Fibroblast of villous mesenchyme (primary cell): ENCODE measurements around the gene STXBP6. TPM values are rescaled to one million over a fixed set of nuclear protein-coding genes. Genes with fewer than 3 reads are reported as not detected.

Experiments used
- DNase-seq: peaks from one replicate; pipeline ENCODE4 v3.0.0-alpha.2; 2010; ENCODE audit warnings: low read depth
- H3K4me3 ChIP-seq: 2 replicates; pipeline ENCODE4 v1.5.1; 2011; ENCODE audit warnings: low read depth, mild to moderate bottlenecking, low read length
- total RNA-seq: library from RNA; depleted of rRNA; stranded (reverse); fragments of >200 nt; gene quantifications from 2 replicates; pipeline ENCODE4 v1.2.3, GENCODE V29; 2012
- TF ChIP-seq, protein P1 (sequence below): IDR thresholded peaks from 2 replicates; pipeline ENCODE4 v1.5.1; 2012; ENCODE audit warnings: low read depth, mild to moderate bottlenecking, low read length; ENCODE audit not compliant: insufficient read depth

Gene STXBP6
- total RNA-seq, 1 donor = 4.7 TPM

DNA sequence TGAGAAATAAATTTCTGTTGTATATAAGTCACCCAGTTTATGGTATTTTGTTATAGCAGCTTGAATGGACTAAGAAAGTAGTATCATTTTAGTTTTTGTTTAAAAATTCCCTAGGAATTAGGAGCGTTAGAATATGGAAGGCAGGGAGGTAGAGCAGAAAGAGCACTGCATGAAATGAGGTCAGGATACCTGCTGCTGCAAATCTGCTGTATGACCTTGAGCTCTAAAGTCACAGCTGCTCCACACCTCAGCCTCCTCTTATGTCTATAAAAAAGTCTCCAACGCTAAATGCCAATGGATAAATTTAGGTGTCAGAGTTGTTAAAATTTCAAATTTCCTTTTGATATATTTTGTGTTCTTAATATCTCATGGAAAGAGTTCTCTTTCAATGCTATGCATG is 235.0 kb downstream of the STXBP6 start:
- no peak overlapping the region for H3K4me3 ChIP-seq
- TF ChIP-seq, protein P1, sequence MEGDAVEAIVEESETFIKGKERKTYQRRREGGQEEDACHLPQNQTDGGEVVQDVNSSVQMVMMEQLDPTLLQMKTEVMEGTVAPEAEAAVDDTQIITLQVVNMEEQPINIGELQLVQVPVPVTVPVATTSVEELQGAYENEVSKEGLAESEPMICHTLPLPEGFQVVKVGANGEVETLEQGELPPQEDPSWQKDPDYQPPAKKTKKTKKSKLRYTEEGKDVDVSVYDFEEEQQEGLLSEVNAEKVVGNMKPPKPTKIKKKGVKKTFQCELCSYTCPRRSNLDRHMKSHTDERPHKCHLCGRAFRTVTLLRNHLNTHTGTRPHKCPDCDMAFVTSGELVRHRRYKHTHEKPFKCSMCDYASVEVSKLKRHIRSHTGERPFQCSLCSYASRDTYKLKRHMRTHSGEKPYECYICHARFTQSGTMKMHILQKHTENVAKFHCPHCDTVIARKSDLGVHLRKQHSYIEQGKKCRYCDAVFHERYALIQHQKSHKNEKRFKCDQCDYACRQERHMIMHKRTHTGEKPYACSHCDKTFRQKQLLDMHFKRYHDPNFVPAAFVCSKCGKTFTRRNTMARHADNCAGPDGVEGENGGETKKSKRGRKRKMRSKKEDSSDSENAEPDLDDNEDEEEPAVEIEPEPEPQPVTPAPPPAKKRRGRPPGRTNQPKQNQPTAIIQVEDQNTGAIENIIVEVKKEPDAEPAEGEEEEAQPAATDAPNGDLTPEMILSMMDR = no peak
- no peak for DNase-seq

DNA sequence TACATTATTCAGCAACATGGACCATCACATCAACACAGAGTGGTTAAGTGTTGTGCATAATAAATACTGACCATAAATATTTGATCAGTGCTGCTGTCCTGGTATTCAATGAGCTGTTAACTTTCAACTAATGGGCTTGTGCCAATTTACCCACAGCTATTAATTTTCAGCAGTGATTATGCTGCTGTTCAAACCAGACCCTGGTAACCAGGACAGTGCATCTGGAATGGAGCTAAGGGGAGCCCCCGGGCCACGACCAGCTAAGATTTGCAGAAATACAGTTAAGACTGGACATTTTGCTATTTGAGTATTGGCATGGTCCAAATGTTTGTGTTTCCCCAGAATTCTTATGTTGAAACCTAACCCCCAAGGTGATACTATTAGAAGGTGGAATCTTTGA is 235.6 kb downstream of the STXBP6 start:
- DNase-seq = no peak
- no peak overlapping the region for H3K4me3 ChIP-seq
- TF ChIP-seq, protein P1 = no peak

DNA sequence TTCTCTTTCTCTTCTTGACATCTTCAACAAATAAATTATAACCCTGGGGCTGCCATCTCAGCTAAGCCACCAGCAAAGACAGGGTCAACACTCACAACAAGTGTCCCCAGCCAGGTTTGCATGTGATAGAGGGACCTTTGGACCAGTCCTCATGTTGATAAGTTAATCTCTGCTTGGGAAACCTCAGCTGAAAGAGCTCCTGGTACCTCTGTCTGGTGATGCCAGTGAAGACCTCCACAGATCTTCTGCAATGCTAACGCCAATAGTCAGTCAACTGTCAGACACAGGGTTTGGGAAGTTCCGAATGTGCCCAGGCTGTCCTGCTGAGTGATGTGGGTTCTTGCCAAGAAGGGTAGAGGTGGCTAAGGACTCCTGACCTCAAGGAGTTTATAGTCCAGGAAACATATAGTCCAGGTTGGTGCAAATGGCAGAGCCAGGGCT is 236.1 kb downstream of the STXBP6 start:
- DNase-seq = no peak
- TF ChIP-seq, protein P1 = no peak
- H3K4me3 ChIP-seq = no peak overlapping the region

DNA sequence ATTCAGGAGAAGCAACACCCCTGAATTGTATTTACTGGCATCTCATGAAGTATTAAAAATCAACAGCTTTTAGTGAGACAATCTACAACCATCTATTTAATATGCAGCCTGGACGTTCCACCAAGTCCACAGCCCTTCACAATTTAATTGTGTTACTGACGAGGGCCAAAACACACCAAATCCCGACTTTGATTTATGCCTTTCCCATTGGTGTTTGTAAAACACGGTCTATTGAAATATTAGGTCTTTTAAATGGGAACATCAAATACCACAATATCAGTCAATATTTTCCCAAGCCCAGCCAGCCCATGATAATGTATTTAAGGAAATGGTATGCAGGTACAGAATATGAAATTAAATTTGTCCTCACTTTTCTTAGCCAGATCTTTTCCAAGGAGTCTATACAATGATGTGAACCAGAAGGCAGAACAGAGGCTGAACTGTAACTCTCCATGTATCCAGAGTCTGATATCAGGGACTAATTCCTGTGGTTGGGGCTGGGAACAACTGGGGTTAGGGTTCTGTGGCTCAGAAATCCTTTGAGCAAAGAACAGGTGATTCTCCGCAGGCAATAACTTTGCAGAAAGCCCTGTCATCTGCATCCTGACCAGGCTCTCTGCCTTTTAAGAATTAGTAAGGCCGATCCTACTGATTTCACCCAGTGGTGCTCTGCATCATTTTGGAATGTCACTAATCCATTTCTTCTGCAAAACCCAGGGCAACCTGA is 236.7 kb downstream of the STXBP6 start:
- DNase-seq = no peak
- H3K4me3 ChIP-seq = no peak overlapping the region
- TF ChIP-seq, protein P1 = no peak

DNA sequence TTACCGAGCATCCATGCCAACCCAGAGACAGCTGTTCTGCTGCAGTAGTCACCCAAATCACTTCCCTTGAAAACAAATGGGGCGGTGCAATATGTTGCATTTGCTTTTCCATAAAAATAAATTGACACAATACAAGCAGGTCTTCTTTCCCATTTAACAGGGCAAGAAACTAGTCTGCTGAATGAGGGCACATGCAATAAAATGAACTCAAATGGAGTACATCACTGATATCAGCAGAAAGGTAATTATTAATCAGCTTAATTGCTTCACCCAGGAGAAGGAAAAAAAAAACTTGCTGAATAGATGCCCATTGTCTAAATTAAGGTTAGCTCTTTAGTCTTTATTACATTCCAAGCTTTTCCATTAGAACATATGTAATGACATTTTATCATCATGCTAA is 240.8 kb downstream of the STXBP6 start:
- no peak overlapping the region for H3K4me3 ChIP-seq
- DNase-seq = no peak
- TF ChIP-seq, protein P1 = no peak

DNA sequence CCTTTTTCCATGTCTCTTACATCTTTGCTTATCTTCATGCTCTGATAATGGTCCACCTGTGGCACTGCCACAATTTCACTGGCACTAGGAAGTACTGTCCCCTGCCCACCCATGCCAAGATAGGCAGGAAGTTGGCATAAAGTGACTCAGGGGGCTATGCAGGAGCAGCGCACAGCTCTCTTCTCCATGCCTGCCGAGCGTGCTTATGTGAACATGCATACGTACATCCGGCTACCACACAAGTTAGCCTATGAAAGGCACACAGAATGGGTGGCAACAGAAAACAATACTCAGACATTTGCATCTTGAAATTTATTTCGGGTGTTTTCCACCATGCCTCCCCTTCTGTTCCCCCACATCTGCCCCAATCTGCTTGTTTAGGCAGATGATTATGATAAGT is 241.5 kb downstream of the STXBP6 start:
- TF ChIP-seq, protein P1 = no peak
- H3K4me3 ChIP-seq = no peak overlapping the region
- DNase-seq = no peak
